K562 (cell line): ENCODE results near the gene ZDHHC11B. TPM values are rescaled to one million over a fixed set of nuclear protein-coding genes. Genes with fewer than 3 reads are reported as not detected.

Experiments used
- CTCFL ChIP-seq: IDR thresholded peaks from 2 replicates; pipeline ENCODE4 v1.6.1; 2011; ENCODE audit warnings: borderline replicate concordance, low read depth, mild to moderate bottlenecking, moderate library complexity, low read length; ENCODE audit not compliant: insufficient read depth, poor library complexity, severe bottlenecking
- GABPB1 ChIP-seq: sonication (generic); formaldehyde crosslinking; IDR thresholded peaks from 2 replicates; pipeline ENCODE4 v1.8.0; 2022; ENCODE audit warnings: mild to moderate bottlenecking, missing genetic modification reagents
- MNT ChIP-seq, 2 experiments: fragments of 450-650 bp; conservative IDR thresholded peaks; 2 replicates each; pipeline ENCODE4 v1.6.1; 2017; ENCODE audit warnings: mild to moderate bottlenecking in 2 of 2, moderate library complexity in 2 of 2
- PPARD ChIP-seq: fragments of 250-450 bp; sonication (Bioruptor Pico); IDR thresholded peaks from 2 replicates; pipeline ENCODE4 v1.8.0; 2022; ENCODE audit warnings: inconsistent platforms, mild to moderate bottlenecking, moderate library complexity
- RERE ChIP-seq: sonication (generic); formaldehyde crosslinking; IDR thresholded peaks from 2 replicates; pipeline ENCODE4 v1.8.0; 2023; ENCODE audit warnings: missing genetic modification reagents, mild to moderate bottlenecking, borderline replicate concordance
- RREB1 ChIP-seq: fragments of 250-450 bp; sonication (Bioruptor Pico); IDR thresholded peaks from 2 replicates; pipeline ENCODE4 v1.4.0; 2020
- ZNF740 ChIP-seq, 3 experiments: fragments of 200-800 bp in 1 of 3; sonication (Bioruptor generic) in 1 of 3; sonication (generic) in 1 of 3; formaldehyde crosslinking in 1 of 3; IDR thresholded peaks; 2 replicates each; pipeline versions ENCODE4 v1.6.1 to v1.8.0; 2016 to 2022; ENCODE audit warnings: mild to moderate bottlenecking in 2 of 3, missing compliant biosample characterization in 2 of 3, missing genetic modification characterization in 2 of 3, missing genetic modification reagents in 1 of 3
- polyA plus RNA-seq, 8 experiments: library from polyadenylated mRNA; depleted of rRNA in 4 of 8; stranded (reverse) in 5 of 8; unstranded in 3 of 8; fragments of >200 nt; fragmentation: Nextera tagmentation in 2 of 8; fragmentation: Illumina TruSeq in 1 of 8; extraction: Ambion mirVana in 2 of 8; extraction: Trizol in 1 of 8; gene quantifications; 2 replicates each; pipeline versions ENCODE4 v1.2.1 to v1.2.3, GENCODE V29; 2011 to 2014; ENCODE audit warnings: inconsistent platforms in 1 of 8, missing spikeins in 1 of 8
- total RNA-seq, 7 experiments: library from RNA; depleted of rRNA in 6 of 7; stranded (reverse); fragments of >200 nt in 6 of 7; fragmentation: Illumina TruSeq in 2 of 7; extraction: Trizol in 2 of 7; gene quantifications; 2 replicates each; pipeline versions ENCODE4 v1.2.1 to v1.2.3, GENCODE V29; 2011 to 2021; ENCODE audit warnings: low replicate concordance in 1 of 7

The ZDHHC11B gene
- total and polyA plus RNA-seq, 9 of the 15 experiments (the other 6 are each of a cell fraction or from before 2014, with no cell fraction given), result 0.03 to 0.23 (median 0.15) TPM; not detected in 3

GRCh38 chr5:669111-669841, 115.3 kb downstream of the ZDHHC11B start (continued):
- no peak for TF ChIP-seq MNT (conservative IDR thresholded peaks at IDR 0.05)
- no peak for TF ChIP-seq RERE
- peak; percentile 74 for TF ChIP-seq CTCFL
- peak; percentile 70; the same call in 1 of the 2 replicates for TF ChIP-seq ZNF740 (CRISPR knock-in tag; IDR thresholded peaks at IDR 0.05)
- no peak for TF ChIP-seq ZNF740 (tag; IDR thresholded peaks at IDR 0.05)
- TF ChIP-seq PPARD, result no peak
- no peak for TF ChIP-seq RREB1 (CRISPR knock-in tag)
- 0 out of 2 replicates have a peak, but pooled peaks have one; percentile 13 for TF ChIP-seq GABPB1 (CRISPR knock-in tag)
